HepG2 (cell line): ENCODE data around the gene KCNK5. TPM values are rescaled to one million over a fixed set of nuclear protein-coding genes. Genes with fewer than 3 reads are reported as not detected.
A peak's percentile ranks its signal among the peaks of the same experiment; 100 is the strongest.

Experiments used
- BORCS8-MEF2B ChIP-seq: sonication (generic); formaldehyde crosslinking; IDR thresholded peaks from 2 replicates; pipeline ENCODE4 v1.8.0; 2022; ENCODE audit warnings: mild to moderate bottlenecking, missing genetic modification reagents
- CTCF ChIP-seq: sonication (generic); formaldehyde crosslinking; IDR thresholded peaks from 2 replicates; pipeline ENCODE4 v1.5.0; 2020; ENCODE audit warnings: mild to moderate bottlenecking, missing genetic modification reagents, moderate library complexity
- IKZF4 ChIP-seq: sonication (generic); formaldehyde crosslinking; IDR thresholded peaks from 2 replicates; pipeline ENCODE4 v1.5.1; 2020; ENCODE audit warnings: borderline replicate concordance, mild to moderate bottlenecking, low read depth, missing genetic modification reagents; ENCODE audit errors: not compliant biosample characterization
- MYPOP ChIP-seq: sonication (generic); formaldehyde crosslinking; IDR thresholded peaks from 2 replicates; pipeline ENCODE4 v1.8.1; 2023; ENCODE audit warnings: mild to moderate bottlenecking, moderate library complexity, missing genetic modification reagents
- SP140L ChIP-seq: sonication (generic); formaldehyde crosslinking; IDR thresholded peaks from 2 replicates; pipeline ENCODE4 v1.4.0; 2020; ENCODE audit warnings: missing genetic modification reagents, borderline replicate concordance
- ZBTB40 ChIP-seq, 2 experiments: fragments of 450-650 bp in 1 of 2; sonication (generic) in 1 of 2; formaldehyde crosslinking in 1 of 2; IDR thresholded peaks; 2 replicates each; pipeline versions ENCODE4 v1.6.1 to v1.8.0; 2016 to 2022; ENCODE audit warnings: antibody characterized with exemption in 1 of 2, mild to moderate bottlenecking in 1 of 2, missing genetic modification reagents in 1 of 2
- ZMAT5 ChIP-seq: sonication (generic); formaldehyde crosslinking; IDR thresholded peaks from 2 replicates; pipeline ENCODE4 v1.5.0; 2020; ENCODE audit warnings: mild to moderate bottlenecking, low read depth, missing genetic modification reagents, borderline replicate concordance
- ZNF24 ChIP-seq: fragments of 450-650 bp; IDR thresholded peaks from 2 replicates; pipeline ENCODE4 v1.6.1; 2017; ENCODE audit warnings: antibody characterized with exemption, mild to moderate bottlenecking
- ZNF687 ChIP-seq: sonication (generic); formaldehyde crosslinking; IDR thresholded peaks from 2 replicates; pipeline ENCODE4 v1.5.1; 2020; ENCODE audit warnings: mild to moderate bottlenecking, missing genetic modification reagents, moderate library complexity
- ZNF891 ChIP-seq: sonication (generic); formaldehyde crosslinking; IDR thresholded peaks from 2 replicates; pipeline ENCODE4 v1.5.0; 2020; ENCODE audit warnings: mild to moderate bottlenecking, missing genetic modification reagents
- polyA plus RNA-seq, 8 experiments: library from polyadenylated mRNA; depleted of rRNA in 3 of 8; stranded (reverse) in 7 of 8; unstranded in 1 of 8; fragments of >200 nt; fragmentation: Illumina TruSeq in 4 of 8; extraction: Trizol in 4 of 8; gene quantifications; 2 replicates each; pipeline versions ENCODE4 v1.2.1 to v1.2.3, GENCODE V29; 2011 to 2016; ENCODE audit warnings: low read depth in 4 of 8, missing spikeins in 1 of 8, mixed read lengths in 1 of 8; ENCODE audit not compliant: insufficient read depth in 1 of 8
- total RNA-seq, 5 experiments: library from RNA; depleted of rRNA; stranded (reverse); fragments of >200 nt; fragmentation: Illumina TruSeq; extraction: Trizol; gene quantifications; 2 replicates each; pipeline ENCODE4 v1.2.3, GENCODE V29; 2016; ENCODE audit warnings: low read depth in 1 of 5

Gene KCNK5
- total and polyA plus RNA-seq, 2 of the 13 experiments (the other 11 are each of a cell fraction or from before 2014, with no cell fraction given): 0.04 TPM; not detected in 1

- TF ChIP-seq ZBTB40 (IDR thresholded peaks at IDR 0.05): no peak
- 0 out of 2 replicates have a peak, but pooled peaks have one; percentile 23 for TF ChIP-seq ZBTB40 (CRISPR knock-in tag; IDR thresholded peaks at IDR 0.05)
- peak; percentile 53 for TF ChIP-seq ZNF687 (CRISPR knock-in tag)
- TF ChIP-seq MYPOP (CRISPR knock-in tag): peak; percentile 94
- no peak for TF ChIP-seq ZMAT5 (CRISPR knock-in tag)
- TF ChIP-seq ZNF24: no peak
- TF ChIP-seq SP140L (CRISPR knock-in tag): no peak
- TF ChIP-seq BORCS8-MEF2B: no peak
- TF ChIP-seq CTCF (CRISPR knock-in tag): peak; percentile 41
- TF ChIP-seq IKZF4 (CRISPR knock-in tag): no peak
- peak; percentile 33; the same call in 1 of the 2 replicates for TF ChIP-seq ZNF891 (CRISPR knock-in tag)
Observed at GRCh38 chr6:39228992-39229767, at the start of gene KCNK5 (continued).
